Measurements from ENCODE around the gene SLC26A3. TPM values are rescaled to one million over a fixed set of nuclear protein-coding genes. Genes with fewer than 3 reads are reported as not detected.

The SLC26A3 gene
- total RNA-seq, 1 experiment from 2014 or later, result not detected

GRCh38 chr7:107828540-107828939 lies 25.5 kb upstream of the SLC26A3 start:
- Histone ChIP-seq H3K4me3 (ENCODE audit: low read length) (no peak overlapping the region), H3K9me3 (ENCODE audit: low read length) (no peaks in the 10 kb centered on the region), H3K27ac (ENCODE audit: low read length) (no peak overlapping the region), H4K20me1 (ENCODE audit: low read length) (no peaks in the 10 kb centered on the region), H3K79me2 (ENCODE audit: low read length) (no peaks in the 10 kb centered on the region), H3K4me1 (ENCODE audit: insufficient read depth, low read length) (no peaks in the 10 kb centered on the region), H3K9me2 (replicated peaks; ENCODE audit: low read length) (no peaks in the 10 kb centered on the region), H3K4me2 (ENCODE audit: low read length) (no peak overlapping the region), H3F3A (ENCODE audit: low read length, unreplicated experiment) (no peaks in the 10 kb centered on the region), H2AFZ (ENCODE audit: low read length) (no peak overlapping the region), H3K9ac (ENCODE audit: low read length) (no peak overlapping the region), H3K36me3 (ENCODE audit: low read depth, low read length) (no peaks in the 10 kb centered on the region), H3K27me3 (ENCODE audit: low read length) (peaks cover 7% of the 10 kb centered on the region)
- no TSS peak for BruUV-seq (replicated peaks)
- ChIA-PET POLR2A (ENCODE audit: unreplicated experiment) (no interaction called here), CTCF (no interaction called here)
- intact Hi-C loops (cut with micrococcal nuclease), result no loop called here
- TF ChIP-seq EZH2phosphoT487 (IDR thresholded peaks at IDR 0.05; ENCODE audit: borderline replicate concordance, low read length) (no peak), EZH2 (IDR thresholded peaks at IDR 0.05; ENCODE audit: low read length, unreplicated experiment) (no peak), CTCF (conservative IDR thresholded peaks at IDR 0.05; ENCODE audit: low read depth, low read length) (no peak)
- ATAC-seq, result no peak
- DNase-seq, result no peak

DNA sequence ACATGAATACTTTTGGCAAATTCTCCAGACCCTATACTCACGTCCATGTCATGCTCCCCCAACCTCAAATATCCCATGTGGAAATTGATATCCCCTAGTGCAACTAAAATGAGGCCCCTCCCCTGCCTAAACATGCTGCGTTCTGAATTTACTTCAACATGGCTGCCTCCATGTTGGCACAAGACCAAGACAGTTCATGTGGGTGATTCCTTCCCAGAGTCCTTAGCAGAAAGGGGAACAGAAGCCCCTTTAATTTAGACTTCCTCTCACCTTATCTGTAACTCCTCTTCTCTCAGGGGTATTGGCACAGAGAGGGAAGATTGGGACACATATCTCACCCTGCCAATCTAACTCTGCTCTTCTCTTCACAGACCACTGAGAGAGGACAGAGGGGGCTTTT lies 24.5 kb upstream of the SLC26A3 start:
- no peak for DNase-seq
- intact Hi-C loops (cut with micrococcal nuclease), result no loop called here
- H3K36me3 ChIP-seq (ENCODE audit: low read depth, low read length), result no peaks in the 10 kb centered on the region
- H3K27ac ChIP-seq (ENCODE audit: low read length), result no peak overlapping the region
- CTCF ChIA-PET, result no interaction called here
- POLR2A ChIA-PET (ENCODE audit: unreplicated experiment), result no interaction called here
- no peak overlapping the region for H3K9ac ChIP-seq (ENCODE audit: low read length)
- H3K4me3 ChIP-seq (ENCODE audit: low read length), result no peak overlapping the region
- no peak overlapping the region for H3K4me2 ChIP-seq (ENCODE audit: low read length)
- no TSS peak for BruUV-seq (replicated peaks)
- TF ChIP-seq EZH2phosphoT487 (IDR thresholded peaks at IDR 0.05; ENCODE audit: borderline replicate concordance, low read length), result no peak
- TF ChIP-seq EZH2 (IDR thresholded peaks at IDR 0.05; ENCODE audit: low read length, unreplicated experiment), result no peak
- TF ChIP-seq CTCF (conservative IDR thresholded peaks at IDR 0.05; ENCODE audit: low read depth, low read length), result no peak
- no peaks in the 10 kb centered on the region for H3K4me1 ChIP-seq (ENCODE audit: insufficient read depth, low read length)
- no peaks in the 10 kb centered on the region for H3K79me2 ChIP-seq (ENCODE audit: low read length)
- H3K27me3 ChIP-seq (ENCODE audit: low read length), result peaks cover 4% of the 10 kb centered on the region; the same call in 1 of the 2 replicates
- no peaks in the 10 kb centered on the region for H3K9me3 ChIP-seq (ENCODE audit: low read length)
- H2AFZ ChIP-seq (ENCODE audit: low read length), result no peak overlapping the region
- no peaks in the 10 kb centered on the region for H3K9me2 ChIP-seq (replicated peaks; ENCODE audit: low read length)
- H3F3A ChIP-seq (ENCODE audit: low read length, unreplicated experiment), result no peaks in the 10 kb centered on the region
- no peak for ATAC-seq
- H4K20me1 ChIP-seq (ENCODE audit: low read length), result no peaks in the 10 kb centered on the region

GRCh38 chr7:107826451-107826850 lies 23.4 kb upstream of the SLC26A3 start:
- POLR2A ChIA-PET (ENCODE audit: unreplicated experiment), result no interaction called here

More at GRCh38 chr7:107826451-107826850, 23.4 kb upstream of the SLC26A3 start:
- Histone ChIP-seq H2AFZ (ENCODE audit: low read length) (no peak overlapping the region), H4K20me1 (ENCODE audit: low read length) (no peaks in the 10 kb centered on the region), H3K4me1 (ENCODE audit: insufficient read depth, low read length) (no peaks in the 10 kb centered on the region), H3K9me3 (ENCODE audit: low read length) (no peaks in the 10 kb centered on the region), H3K9me2 (replicated peaks; ENCODE audit: low read length) (no peaks in the 10 kb centered on the region), H3K79me2 (ENCODE audit: low read length) (no peaks in the 10 kb centered on the region), H3K36me3 (ENCODE audit: low read depth, low read length) (no peaks in the 10 kb centered on the region), H3K27me3 (ENCODE audit: low read length) (peaks cover 2% of the 10 kb centered on the region; the same call in 1 of the 2 replicates), H3F3A (ENCODE audit: low read length, unreplicated experiment) (no peaks in the 10 kb centered on the region), H3K4me2 (ENCODE audit: low read length) (no peak overlapping the region), H3K27ac (ENCODE audit: low read length) (no peak overlapping the region), H3K9ac (ENCODE audit: low read length) (no peak overlapping the region), H3K4me3 (ENCODE audit: low read length) (no peak overlapping the region)
- CTCF ChIA-PET, result no interaction called here
- DNase-seq, result no peak
- no peak for ATAC-seq
- TF ChIP-seq EZH2 (IDR thresholded peaks at IDR 0.05; ENCODE audit: low read length, unreplicated experiment), result no peak
- no peak for TF ChIP-seq CTCF (conservative IDR thresholded peaks at IDR 0.05; ENCODE audit: low read depth, low read length)
- TF ChIP-seq EZH2phosphoT487 (IDR thresholded peaks at IDR 0.05; ENCODE audit: borderline replicate concordance, low read length), result no peak
- BruUV-seq (replicated peaks), result no TSS peak
- intact Hi-C loops (cut with micrococcal nuclease), result no loop called here

Measured in PC-3 (cell line).